Inflammatory macrophage (primary cell): Measurements from ENCODE around the gene TCFL5.
A peak's percentile ranks its signal among the peaks of the same experiment; 100 is the strongest.

Source experiments
- DNase-seq, 2 donors: peaks; one replicate each; pipeline ENCODE4 v3.0.0-alpha.2; 2020 to 2022

The TCFL5 gene

DNA sequence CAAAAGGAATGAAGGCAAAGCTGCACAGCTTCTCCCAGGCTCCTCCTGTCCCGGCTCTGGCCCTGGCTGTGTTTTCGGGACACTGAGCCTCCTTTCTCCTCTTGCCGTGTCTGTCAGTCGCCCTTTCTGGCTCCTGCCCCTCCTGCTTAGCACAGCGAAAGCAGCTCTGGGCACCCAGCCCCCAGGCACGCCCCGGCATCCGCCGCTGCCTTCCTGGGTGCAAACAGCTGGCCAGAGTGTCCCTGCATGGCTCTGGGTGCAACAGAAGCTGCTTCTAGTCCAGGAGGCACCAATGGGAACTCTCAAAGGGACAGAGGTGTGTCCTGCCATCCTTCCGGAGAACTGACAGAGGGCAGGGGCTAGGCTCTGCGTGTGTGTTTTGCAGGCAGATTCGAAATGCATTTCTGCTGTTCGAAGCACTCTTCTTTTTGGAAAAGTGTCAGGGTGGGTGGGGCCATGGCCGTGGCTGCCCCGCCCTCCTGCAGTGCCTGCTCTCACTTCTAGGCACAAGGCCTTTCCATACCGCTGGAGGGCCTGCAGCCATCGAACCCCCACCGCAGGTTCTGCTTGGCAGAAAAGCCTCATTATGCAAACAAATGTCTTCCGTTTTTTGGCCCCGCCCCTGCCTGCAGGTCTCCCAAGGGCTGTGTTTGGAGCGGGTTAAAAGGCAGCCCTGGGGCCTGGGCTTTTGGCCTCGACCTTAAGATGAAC is 29.3 kb downstream of the TCFL5 start:
- peak; percentile 85 to 94 for DNase-seq

GRCh38 chr20:62831854-62832211 is 29.8 kb downstream of the TCFL5 start:
- DNase-seq: no peak

DNA sequence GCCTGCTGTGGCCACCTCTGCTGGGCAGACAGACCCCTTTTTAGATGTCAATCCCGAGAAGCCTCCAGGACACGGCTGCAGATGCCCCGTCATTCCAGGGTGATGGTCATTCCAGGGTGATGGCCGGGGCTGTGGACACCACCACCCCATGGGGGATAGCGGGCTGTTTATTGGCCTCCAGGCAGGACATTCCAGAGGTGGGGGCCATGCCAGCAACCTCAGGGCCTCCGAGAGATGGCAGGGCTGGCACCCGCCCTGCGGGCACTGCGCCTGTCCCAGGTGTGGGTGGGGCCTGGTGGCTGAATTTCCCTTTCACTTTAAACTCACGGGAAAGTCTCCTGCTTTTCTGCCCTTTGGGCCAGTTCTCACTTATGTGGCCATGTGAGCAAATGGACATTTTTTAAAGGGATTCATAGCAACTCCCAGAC is 30.2 kb downstream of the TCFL5 start:
- DNase-seq: no peak

DNA sequence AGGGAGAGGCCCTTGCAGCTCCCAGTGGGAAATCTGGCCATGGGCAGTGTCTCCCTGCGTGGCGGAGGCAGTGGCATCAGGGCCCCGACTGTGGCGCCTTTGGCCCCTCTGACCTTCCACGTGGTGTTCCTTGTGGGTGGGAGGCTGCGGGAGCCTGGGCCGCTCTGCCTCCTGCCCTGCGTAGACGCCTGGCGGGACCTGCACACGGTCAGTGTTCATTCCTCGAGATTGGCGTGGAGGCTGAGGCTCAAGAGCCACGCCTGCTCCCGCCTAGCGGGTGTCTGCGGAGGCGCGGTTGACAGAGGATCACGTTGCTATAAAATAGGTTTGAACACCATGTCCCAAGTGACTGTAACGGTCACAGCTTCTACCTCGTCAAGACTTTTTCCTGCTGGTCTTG is 30.8 kb downstream of the TCFL5 start:
- no peak for DNase-seq

DNA sequence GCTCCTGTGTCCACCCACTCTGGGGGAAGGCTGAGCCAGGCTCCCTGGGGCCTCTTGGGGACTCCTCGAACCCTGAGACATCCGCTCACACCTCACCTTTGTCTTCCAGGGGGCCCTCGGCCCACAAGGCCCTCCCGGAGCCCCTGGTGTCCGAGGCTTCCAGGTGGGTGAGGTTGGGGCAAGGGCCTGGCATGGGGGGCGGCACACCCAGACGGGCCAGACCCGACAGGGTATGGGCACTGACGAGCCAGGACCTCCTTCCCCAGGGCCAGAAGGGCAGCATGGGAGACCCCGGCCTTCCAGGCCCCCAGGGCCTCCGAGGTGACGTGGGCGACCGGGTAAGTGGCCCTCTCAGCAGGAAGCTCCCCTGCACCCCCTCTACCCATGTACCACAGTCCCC is 31.4 kb downstream of the TCFL5 start:
- DNase-seq: no peak

GRCh38 chr20:62829231-62830230 is 32.1 kb downstream of the TCFL5 start:
- no peak for DNase-seq

DNA sequence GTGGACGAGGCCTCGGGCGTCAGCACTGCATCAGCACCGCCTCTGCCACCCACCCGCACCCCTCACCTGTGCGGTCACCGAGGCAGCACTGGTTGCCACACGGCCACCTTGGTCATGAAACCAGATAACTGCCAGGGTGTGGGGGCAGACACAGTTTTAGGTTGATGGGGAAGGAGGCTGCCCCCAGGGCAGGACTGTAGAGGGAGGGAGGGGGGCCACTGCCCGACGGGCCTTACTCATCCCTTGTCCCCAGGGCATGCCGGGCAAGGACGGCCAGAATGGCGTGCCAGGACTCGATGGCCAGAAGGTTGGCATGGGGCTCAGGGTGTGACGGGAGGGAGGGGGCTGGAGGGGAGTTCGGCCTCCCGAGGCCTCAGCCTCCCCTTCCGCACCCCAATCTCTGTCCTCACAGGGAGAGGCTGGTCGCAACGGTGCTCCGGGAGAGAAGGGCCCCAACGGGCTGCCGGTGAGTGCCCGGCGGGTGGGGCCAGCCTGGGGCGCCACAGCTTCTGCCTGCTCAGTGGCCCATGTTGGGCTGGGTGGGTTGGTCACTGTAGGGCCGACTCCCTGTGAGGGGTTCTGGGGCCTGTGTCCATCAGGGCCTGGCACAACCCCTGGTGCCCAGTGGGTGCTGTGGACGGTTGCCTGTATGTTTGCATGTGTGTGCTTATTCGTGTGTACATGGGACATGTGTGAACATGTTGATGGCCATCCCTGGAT is 33.0 kb downstream of the TCFL5 start:
- DNase-seq: no peak

DNA sequence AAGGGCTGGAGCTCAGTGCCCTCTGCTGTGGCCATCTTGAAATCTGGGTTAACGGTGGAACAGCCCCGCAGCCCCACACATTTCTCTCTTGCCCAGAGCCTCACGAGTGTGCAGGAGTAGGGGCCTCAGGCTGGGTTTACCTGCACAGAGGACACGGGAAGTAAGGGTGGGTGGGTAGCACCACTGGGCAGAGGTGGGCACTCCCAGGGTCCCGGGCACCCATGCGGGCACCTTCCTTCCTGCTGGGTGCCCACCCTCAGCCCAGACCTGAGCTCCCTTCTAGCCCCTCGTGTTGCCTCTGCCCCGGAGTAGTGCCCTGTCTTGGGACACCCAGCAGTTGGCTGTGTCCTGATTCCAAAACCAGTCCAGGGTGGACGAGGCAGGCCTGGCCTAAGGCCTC is 33.6 kb downstream of the TCFL5 start:
- DNase-seq: no peak

- DNase-seq: no peak
Observed at GRCh38 chr20:62827311-62828038, 34.1 kb downstream of the TCFL5 start.

- DNase-seq: no peak
Observed at GRCh38 chr20:62826646-62827310, 34.8 kb downstream of the TCFL5 start.

- DNase-seq: peak; percentile 37 to 45
Observed at GRCh38 chr20:62825986-62826645, 35.5 kb downstream of the TCFL5 start.

- DNase-seq: no peak
Observed at GRCh38 chr20:62825333-62825985, 36.2 kb downstream of the TCFL5 start.

- peak in 1 of 2 donors; percentile 28 for DNase-seq
Observed at GRCh38 chr20:62824476-62825332, 36.9 kb downstream of the TCFL5 start.

- no peak for DNase-seq
Observed at GRCh38 chr20:62823688-62824475, 37.7 kb downstream of the TCFL5 start.

- DNase-seq: peak; percentile 55 to 56
Observed at GRCh38 chr20:62822788-62823651, 38.6 kb downstream of the TCFL5 start.

GRCh38 chr20:62822239-62822787 is 39.3 kb downstream of the TCFL5 start:
- DNase-seq: no peak

DNA sequence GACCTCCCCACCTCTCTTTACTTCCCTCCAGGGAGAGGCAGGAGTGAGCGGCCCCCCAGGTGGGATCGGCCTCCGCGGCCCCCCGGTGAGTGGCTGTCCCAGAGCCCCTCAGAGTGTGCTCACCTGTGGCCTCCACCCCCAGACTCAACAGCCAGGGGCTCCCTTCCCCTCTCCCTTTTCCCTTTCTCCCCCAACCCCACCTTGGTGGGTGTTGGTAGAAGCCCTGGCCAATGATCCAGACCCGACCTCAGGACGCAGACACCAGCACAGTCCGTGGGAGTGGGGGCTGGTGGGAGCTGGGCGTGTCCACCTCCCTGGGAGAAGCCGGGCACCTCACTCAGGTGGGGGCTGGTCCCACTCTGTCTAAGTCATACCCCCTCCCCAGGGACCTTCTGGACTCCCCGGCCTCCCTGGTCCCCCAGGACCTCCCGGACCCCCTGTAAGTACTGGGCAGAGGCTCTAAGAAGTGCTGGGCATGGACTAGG is 39.9 kb downstream of the TCFL5 start:
- DNase-seq: no peak
